Measurements from ENCODE around the gene S1PR3. TPM values are rescaled to one million over a fixed set of nuclear protein-coding genes. Genes with fewer than 3 reads are reported as not detected.

S1PR3 gene
- total RNA-seq, 1 experiment from 2014 or later = 2.8 TPM

DNA sequence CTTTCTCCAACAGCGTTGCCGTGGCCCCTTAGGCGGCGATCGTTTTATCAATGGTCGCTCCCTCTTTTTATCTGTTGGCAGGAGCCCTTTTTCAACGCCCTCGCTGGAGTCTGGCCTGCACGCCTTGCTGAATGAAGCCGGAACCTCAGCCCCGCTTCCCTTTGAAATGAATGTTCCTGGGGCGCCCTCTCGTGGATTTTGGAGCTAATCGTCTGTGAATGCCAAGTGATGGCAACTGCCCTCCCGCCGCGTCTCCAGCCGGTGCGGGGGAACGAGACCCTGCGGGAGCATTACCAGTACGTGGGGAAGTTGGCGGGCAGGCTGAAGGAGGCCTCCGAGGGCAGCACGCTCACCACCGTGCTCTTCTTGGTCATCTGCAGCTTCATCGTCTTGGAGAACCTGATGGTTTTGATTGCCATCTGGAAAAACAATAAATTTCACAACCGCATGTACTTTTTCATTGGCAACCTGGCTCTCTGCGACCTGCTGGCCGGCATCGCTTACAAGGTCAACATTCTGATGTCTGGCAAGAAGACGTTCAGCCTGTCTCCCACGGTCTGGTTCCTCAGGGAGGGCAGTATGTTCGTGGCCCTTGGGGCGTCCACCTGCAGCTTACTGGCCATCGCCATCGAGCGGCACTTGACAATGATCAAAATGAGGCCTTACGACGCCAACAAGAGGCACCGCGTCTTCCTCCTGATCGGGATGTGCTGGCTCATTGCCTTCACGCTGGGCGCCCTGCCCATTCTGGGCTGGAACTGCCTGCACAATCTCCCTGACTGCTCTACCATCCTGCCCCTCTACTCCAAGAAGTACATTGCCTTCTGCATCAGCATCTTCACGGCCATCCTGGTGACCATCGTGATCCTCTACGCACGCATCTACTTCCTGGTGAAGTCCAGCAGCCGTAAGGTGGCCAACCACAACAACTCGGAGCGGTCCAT lies 10.0 kb downstream of the S1PR3 start:
- no peaks in the 10 kb centered on the region for H3K9me3 Mint-ChIP-seq (ENCODE audit: unreplicated experiment)
- ChIA-PET POLR2A (interaction anchor here (0.6 to 1.0 kb wide), 2 partner anchors 209 to 415 kb away, joined by 4 read pairs; no protein-coding TSS in a partner anchor), CTCF (interaction anchor here (0.5 to 3.6 kb wide), 21 partner anchors 9 to 1058 kb away, joined by 3 to 50 read pairs (median 4); no protein-coding TSS in a partner anchor)
- peak; percentile 91 for DNase-seq (ENCODE audit: unreplicated experiment)
- TF ChIP-seq, protein P1, sequence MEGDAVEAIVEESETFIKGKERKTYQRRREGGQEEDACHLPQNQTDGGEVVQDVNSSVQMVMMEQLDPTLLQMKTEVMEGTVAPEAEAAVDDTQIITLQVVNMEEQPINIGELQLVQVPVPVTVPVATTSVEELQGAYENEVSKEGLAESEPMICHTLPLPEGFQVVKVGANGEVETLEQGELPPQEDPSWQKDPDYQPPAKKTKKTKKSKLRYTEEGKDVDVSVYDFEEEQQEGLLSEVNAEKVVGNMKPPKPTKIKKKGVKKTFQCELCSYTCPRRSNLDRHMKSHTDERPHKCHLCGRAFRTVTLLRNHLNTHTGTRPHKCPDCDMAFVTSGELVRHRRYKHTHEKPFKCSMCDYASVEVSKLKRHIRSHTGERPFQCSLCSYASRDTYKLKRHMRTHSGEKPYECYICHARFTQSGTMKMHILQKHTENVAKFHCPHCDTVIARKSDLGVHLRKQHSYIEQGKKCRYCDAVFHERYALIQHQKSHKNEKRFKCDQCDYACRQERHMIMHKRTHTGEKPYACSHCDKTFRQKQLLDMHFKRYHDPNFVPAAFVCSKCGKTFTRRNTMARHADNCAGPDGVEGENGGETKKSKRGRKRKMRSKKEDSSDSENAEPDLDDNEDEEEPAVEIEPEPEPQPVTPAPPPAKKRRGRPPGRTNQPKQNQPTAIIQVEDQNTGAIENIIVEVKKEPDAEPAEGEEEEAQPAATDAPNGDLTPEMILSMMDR (IDR thresholded peaks at IDR 0.05; ENCODE audit: unreplicated experiment) = peak; percentile 84
- peak overlapping the region; percentile 48 for H3K4me3 Mint-ChIP-seq (ENCODE audit: unreplicated experiment)
- BruUV-seq (replicated peaks) = no TSS peak
- H3K4me1 Mint-ChIP-seq (ENCODE audit: insufficient read depth, unreplicated experiment) = peaks cover 10% of the 10 kb centered on the region
- intact Hi-C loops (cut with micrococcal nuclease) = loop anchor here (1.0 to 5.0 kb wide), 7 partner anchors 264 to 1050 kb away; no protein-coding TSS in a partner anchor
- no peak overlapping the region for H3K27ac Mint-ChIP-seq (ENCODE audit: low read depth, unreplicated experiment)
- H3K27me3 Mint-ChIP-seq (ENCODE audit: insufficient read depth, unreplicated experiment) = no peaks in the 10 kb centered on the region
- H3K36me3 Mint-ChIP-seq (ENCODE audit: insufficient read depth, unreplicated experiment) = peaks cover 5% of the 10 kb centered on the region

GRCh38 chr9:89001917-89002540 lies 10.8 kb downstream of the S1PR3 start:
- ChIA-PET POLR2A (no interaction called here), CTCF (interaction anchor here (0.6 to 3.6 kb wide), 4 partner anchors 8 to 407 kb away, joined by 3 to 50 read pairs (median 3); no protein-coding TSS in a partner anchor)
- intact Hi-C loops (cut with micrococcal nuclease) = loop anchor here (1.0 to 5.0 kb wide), 7 partner anchors 265 to 1051 kb away; no protein-coding TSS in a partner anchor
- Mint-ChIP-seq H3K27me3 (ENCODE audit: insufficient read depth, unreplicated experiment) (no peaks in the 10 kb centered on the region), H3K4me3 (ENCODE audit: unreplicated experiment) (no peak overlapping the region), H3K36me3 (ENCODE audit: insufficient read depth, unreplicated experiment) (peaks cover 5% of the 10 kb centered on the region), H3K9me3 (ENCODE audit: unreplicated experiment) (no peaks in the 10 kb centered on the region), H3K4me1 (ENCODE audit: insufficient read depth, unreplicated experiment) (peaks cover 10% of the 10 kb centered on the region), H3K27ac (ENCODE audit: low read depth, unreplicated experiment) (no peak overlapping the region)
- no TSS peak for BruUV-seq (replicated peaks)
- TF ChIP-seq, protein P1 (IDR thresholded peaks at IDR 0.05; ENCODE audit: unreplicated experiment) = no peak
- no peak for DNase-seq (ENCODE audit: unreplicated experiment)

DNA sequence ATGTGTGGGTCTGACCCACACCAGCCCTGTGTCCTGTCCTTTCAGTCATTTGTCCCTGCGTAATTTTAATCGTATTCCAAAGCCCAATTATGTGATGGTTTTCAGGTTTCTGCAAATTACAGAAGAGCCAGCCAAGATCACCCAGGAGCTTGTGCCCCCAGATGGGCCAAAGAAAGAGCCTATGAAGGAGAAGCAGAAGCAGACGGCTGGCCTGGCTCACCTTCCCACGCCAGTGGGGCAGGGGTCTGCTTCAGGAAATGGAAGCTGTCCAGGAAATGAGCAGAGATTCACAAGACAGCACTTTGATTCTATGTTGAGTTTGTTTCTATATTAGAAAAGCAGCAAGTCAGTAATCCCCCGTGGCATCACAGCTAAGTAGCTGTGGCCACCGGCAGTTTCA lies 11.7 kb downstream of the S1PR3 start:
- H3K27ac Mint-ChIP-seq (ENCODE audit: low read depth, unreplicated experiment) = no peak overlapping the region
- TF ChIP-seq, protein P1 (IDR thresholded peaks at IDR 0.05; ENCODE audit: unreplicated experiment) = no peak
- peaks cover 5% of the 10 kb centered on the region for H3K36me3 Mint-ChIP-seq (ENCODE audit: insufficient read depth, unreplicated experiment)
- intact Hi-C loops (cut with micrococcal nuclease) = loop anchor here (5.0 kb wide), 1 partner anchor 266 kb away; no protein-coding TSS in a partner anchor
- DNase-seq (ENCODE audit: unreplicated experiment) = no peak
- BruUV-seq (replicated peaks) = no TSS peak
- peaks cover 18% of the 10 kb centered on the region for H3K4me1 Mint-ChIP-seq (ENCODE audit: insufficient read depth, unreplicated experiment)
- POLR2A ChIA-PET = no interaction called here
- no peaks in the 10 kb centered on the region for H3K27me3 Mint-ChIP-seq (ENCODE audit: insufficient read depth, unreplicated experiment)
- CTCF ChIA-PET = interaction anchor here (0.5 to 3.6 kb wide), 4 partner anchors 7 to 589 kb away, joined by 3 to 50 read pairs (median 4); no protein-coding TSS in a partner anchor
- no peaks in the 10 kb centered on the region for H3K9me3 Mint-ChIP-seq (ENCODE audit: unreplicated experiment)
- no peak overlapping the region for H3K4me3 Mint-ChIP-seq (ENCODE audit: unreplicated experiment)

- BruUV-seq (replicated peaks) = no TSS peak
- H3K9me3 Mint-ChIP-seq (ENCODE audit: unreplicated experiment) = no peaks in the 10 kb centered on the region
- CTCF ChIA-PET = interaction anchor here (1.3 kb wide), 1 partner anchor 411 kb away, joined by 7 read pairs; no protein-coding TSS in a partner anchor
- intact Hi-C loops (cut with micrococcal nuclease) = no loop called here
- H3K4me1 Mint-ChIP-seq (ENCODE audit: insufficient read depth, unreplicated experiment) = peaks cover 13% of the 10 kb centered on the region
- H3K27ac Mint-ChIP-seq (ENCODE audit: low read depth, unreplicated experiment) = no peak overlapping the region
- TF ChIP-seq, protein P1 (IDR thresholded peaks at IDR 0.05; ENCODE audit: unreplicated experiment) = no peak
- DNase-seq (ENCODE audit: unreplicated experiment) = no peak
- H3K36me3 Mint-ChIP-seq (ENCODE audit: insufficient read depth, unreplicated experiment) = peaks cover 5% of the 10 kb centered on the region
- H3K4me3 Mint-ChIP-seq (ENCODE audit: unreplicated experiment) = no peak overlapping the region
- no peaks in the 10 kb centered on the region for H3K27me3 Mint-ChIP-seq (ENCODE audit: insufficient read depth, unreplicated experiment)
- POLR2A ChIA-PET = no interaction called here
Observed at GRCh38 chr9:89005323-89005722, 14.1 kb downstream of the S1PR3 start.

All from MCF 10A (cell line).